Memory B cell (primary cell): ENCODE results near the gene B4GALNT4.

Source experiments
- ATAC-seq: fragments of 150-1000 bp; cut with Tn5 transposase; 2 replicates; pipeline ENCODE4 v1.10.0; 2021; ENCODE audit warnings: low read depth, mild to moderate bottlenecking, moderate library complexity
- DNase-seq, 2 donors: peaks; one replicate each; pipeline ENCODE4 v3.0.0; 2022; ENCODE audit warnings: low spot score in 2 of 2
- H3K27ac Mint-ChIP-seq: one replicate; pipeline ENCODE4 v1.8.0; 2022; ENCODE audit warnings: mild to moderate bottlenecking, moderate library complexity, mixed read lengths
- H3K27me3 Mint-ChIP-seq: one replicate; pipeline ENCODE4 v1.8.0; 2022; ENCODE audit warnings: mixed read lengths
- H3K36me3 Mint-ChIP-seq: one replicate; pipeline ENCODE4 v1.8.0; 2022; ENCODE audit warnings: mild to moderate bottlenecking, mixed read lengths
- H3K4me1 Mint-ChIP-seq: one replicate; pipeline ENCODE4 v1.8.0; 2022; ENCODE audit warnings: mixed read lengths
- H3K4me3 Mint-ChIP-seq: one replicate; pipeline ENCODE4 v1.8.0; 2022; ENCODE audit warnings: mild to moderate bottlenecking, moderate library complexity, mixed read lengths
- H3K9me3 Mint-ChIP-seq: one replicate; pipeline ENCODE4 v1.8.0; 2022; ENCODE audit warnings: mixed read lengths

Gene B4GALNT4

GRCh38 chr11:373716-374551 is 4.6 kb downstream of the B4GALNT4 start:
- no peaks in the 10 kb centered on the region for H3K36me3 Mint-ChIP-seq
- no peaks in the 10 kb centered on the region for H3K4me1 Mint-ChIP-seq
- peak overlapping the region; percentile 60 for H3K27ac Mint-ChIP-seq
- H3K9me3 Mint-ChIP-seq: no peaks in the 10 kb centered on the region
- H3K27me3 Mint-ChIP-seq: peaks cover 21% of the 10 kb centered on the region
- DNase-seq: no peak
- H3K4me3 Mint-ChIP-seq: no peak overlapping the region
- ATAC-seq: no peak

- Mint-ChIP-seq H3K36me3 (no peaks in the 10 kb centered on the region), H3K27ac (no peak overlapping the region), H3K4me3 (no peak overlapping the region), H3K4me1 (no peaks in the 10 kb centered on the region), H3K9me3 (no peaks in the 10 kb centered on the region), H3K27me3 (peaks cover 20% of the 10 kb centered on the region)
- DNase-seq (no peak), ATAC-seq (no peak)
Measured at GRCh38 chr11:375065-376025, 6.0 kb downstream of the B4GALNT4 start.

- Mint-ChIP-seq H3K27me3 (peaks cover 15% of the 10 kb centered on the region), H3K4me1 (no peaks in the 10 kb centered on the region), H3K36me3 (no peaks in the 10 kb centered on the region), H3K4me3 (no peak overlapping the region), H3K9me3 (no peaks in the 10 kb centered on the region), H3K27ac (no peak overlapping the region)
- ATAC-seq (no peak), DNase-seq (no peak)
Measured at GRCh38 chr11:376531-377173, 7.4 kb downstream of the B4GALNT4 start.

- H3K4me1 Mint-ChIP-seq: peaks cover 3% of the 10 kb centered on the region
- H3K36me3 Mint-ChIP-seq: no peaks in the 10 kb centered on the region
- H3K9me3 Mint-ChIP-seq: no peaks in the 10 kb centered on the region
- peaks cover 14% of the 10 kb centered on the region for H3K27me3 Mint-ChIP-seq
- no peak overlapping the region for H3K27ac Mint-ChIP-seq
- ATAC-seq: no peak
- no peak overlapping the region for H3K4me3 Mint-ChIP-seq
- DNase-seq: no peak
Measured at GRCh38 chr11:377174-377865, 8.0 kb downstream of the B4GALNT4 start.

GRCh38 chr11:377883-378500 is 8.7 kb downstream of the B4GALNT4 start:
- H3K9me3 Mint-ChIP-seq: no peaks in the 10 kb centered on the region
- peaks cover 15% of the 10 kb centered on the region for H3K27me3 Mint-ChIP-seq
- H3K27ac Mint-ChIP-seq: no peak overlapping the region
- no peak overlapping the region for H3K4me3 Mint-ChIP-seq
- DNase-seq (no peak), ATAC-seq (no peak)
- H3K36me3 Mint-ChIP-seq: no peaks in the 10 kb centered on the region
- peaks cover 3% of the 10 kb centered on the region for H3K4me1 Mint-ChIP-seq

GRCh38 chr11:379205-380094 is 10.2 kb downstream of the B4GALNT4 start:
- H3K27ac Mint-ChIP-seq: no peak overlapping the region
- no peaks in the 10 kb centered on the region for H3K9me3 Mint-ChIP-seq
- ATAC-seq (no peak), DNase-seq (no peak)
- no peaks in the 10 kb centered on the region for H3K36me3 Mint-ChIP-seq
- no peak overlapping the region for H3K4me3 Mint-ChIP-seq
- peaks cover 3% of the 10 kb centered on the region for H3K4me1 Mint-ChIP-seq
- H3K27me3 Mint-ChIP-seq: peaks cover 17% of the 10 kb centered on the region

- Mint-ChIP-seq H3K9me3 (no peaks in the 10 kb centered on the region), H3K4me3 (no peak overlapping the region), H3K27ac (no peak overlapping the region), H3K4me1 (peaks cover 3% of the 10 kb centered on the region), H3K27me3 (peaks cover 17% of the 10 kb centered on the region), H3K36me3 (no peaks in the 10 kb centered on the region)
- DNase-seq (no peak), ATAC-seq (no peak)
Measured at GRCh38 chr11:380095-380480, 10.8 kb downstream of the B4GALNT4 start.

- DNase-seq (no peak), ATAC-seq (no peak)
- no peaks in the 10 kb centered on the region for H3K36me3 Mint-ChIP-seq
- H3K4me3 Mint-ChIP-seq: no peak overlapping the region
- H3K4me1 Mint-ChIP-seq: peaks cover 3% of the 10 kb centered on the region
- H3K27me3 Mint-ChIP-seq: peaks cover 17% of the 10 kb centered on the region
- no peaks in the 10 kb centered on the region for H3K9me3 Mint-ChIP-seq
- H3K27ac Mint-ChIP-seq: no peak overlapping the region
Measured at GRCh38 chr11:380491-380890, 11.2 kb downstream of the B4GALNT4 start.

- DNase-seq (no peak), ATAC-seq (no peak)
- Mint-ChIP-seq H3K4me3 (no peak overlapping the region), H3K27ac (no peak overlapping the region), H3K9me3 (no peaks in the 10 kb centered on the region), H3K27me3 (peaks cover 17% of the 10 kb centered on the region), H3K36me3 (no peaks in the 10 kb centered on the region), H3K4me1 (peaks cover 3% of the 10 kb centered on the region)
Measured at GRCh38 chr11:380996-381395, 11.7 kb downstream of the B4GALNT4 start.

GRCh38 chr11:381501-382072 is 12.3 kb downstream of the B4GALNT4 start:
- Mint-ChIP-seq H3K9me3 (no peaks in the 10 kb centered on the region), H3K27ac (no peak overlapping the region), H3K4me3 (no peak overlapping the region), H3K4me1 (peaks cover 3% of the 10 kb centered on the region), H3K27me3 (peaks cover 17% of the 10 kb centered on the region), H3K36me3 (no peaks in the 10 kb centered on the region)
- no peak for ATAC-seq
- no peak for DNase-seq

- Mint-ChIP-seq H3K27ac (no peak overlapping the region), H3K27me3 (peaks cover 17% of the 10 kb centered on the region), H3K4me3 (no peak overlapping the region), H3K4me1 (peaks cover 4% of the 10 kb centered on the region), H3K36me3 (no peaks in the 10 kb centered on the region), H3K9me3 (no peaks in the 10 kb centered on the region)
- ATAC-seq (peak; percentile 51), DNase-seq (no peak)
Measured at GRCh38 chr11:382081-382629, 12.9 kb downstream of the B4GALNT4 start.

- peaks cover 6% of the 10 kb centered on the region for H3K4me1 Mint-ChIP-seq
- ATAC-seq (no peak), DNase-seq (no peak)
- H3K36me3 Mint-ChIP-seq: no peaks in the 10 kb centered on the region
- no peak overlapping the region for H3K4me3 Mint-ChIP-seq
- no peaks in the 10 kb centered on the region for H3K9me3 Mint-ChIP-seq
- peaks cover 11% of the 10 kb centered on the region for H3K27me3 Mint-ChIP-seq
- H3K27ac Mint-ChIP-seq: no peak overlapping the region
Measured at GRCh38 chr11:383431-383830, 14.1 kb downstream of the B4GALNT4 start.
